ENCODE measurements around the gene TFEB. TPM values are rescaled to one million over a fixed set of nuclear protein-coding genes. Genes with fewer than 3 reads are reported as not detected.
"Not testable (repeated sequence)": the region's sequence is repeated elsewhere in the genome, so short reads cannot be mapped to it uniquely, and the experiment has no call there.

Gene TFEB
- total RNA-seq, 1 donor from 2014 or later, result 18.6 TPM

GRCh38 chr6:41767112-41767833 lies 31.9 kb upstream of the TFEB start:
- Histone ChIP-seq H3K9me3 (no peaks in the 10 kb centered on the region), H3K36me3 (peaks cover 18 to 23% of the 10 kb centered on the region in 2 donors), H3K27me3 (no peaks in the 10 kb centered on the region), H3K4me3 (no peak overlapping the region), H3K27ac (no peak overlapping the region), H3K4me1 (no peaks in the 10 kb centered on the region)
- TF ChIP-seq, protein P1, sequence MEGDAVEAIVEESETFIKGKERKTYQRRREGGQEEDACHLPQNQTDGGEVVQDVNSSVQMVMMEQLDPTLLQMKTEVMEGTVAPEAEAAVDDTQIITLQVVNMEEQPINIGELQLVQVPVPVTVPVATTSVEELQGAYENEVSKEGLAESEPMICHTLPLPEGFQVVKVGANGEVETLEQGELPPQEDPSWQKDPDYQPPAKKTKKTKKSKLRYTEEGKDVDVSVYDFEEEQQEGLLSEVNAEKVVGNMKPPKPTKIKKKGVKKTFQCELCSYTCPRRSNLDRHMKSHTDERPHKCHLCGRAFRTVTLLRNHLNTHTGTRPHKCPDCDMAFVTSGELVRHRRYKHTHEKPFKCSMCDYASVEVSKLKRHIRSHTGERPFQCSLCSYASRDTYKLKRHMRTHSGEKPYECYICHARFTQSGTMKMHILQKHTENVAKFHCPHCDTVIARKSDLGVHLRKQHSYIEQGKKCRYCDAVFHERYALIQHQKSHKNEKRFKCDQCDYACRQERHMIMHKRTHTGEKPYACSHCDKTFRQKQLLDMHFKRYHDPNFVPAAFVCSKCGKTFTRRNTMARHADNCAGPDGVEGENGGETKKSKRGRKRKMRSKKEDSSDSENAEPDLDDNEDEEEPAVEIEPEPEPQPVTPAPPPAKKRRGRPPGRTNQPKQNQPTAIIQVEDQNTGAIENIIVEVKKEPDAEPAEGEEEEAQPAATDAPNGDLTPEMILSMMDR (IDR thresholded peaks at IDR 0.05), result no peak
- no peak for DNase-seq (ENCODE audit: low spot score in 2 of 2)
- intact Hi-C loops (cut with DNase I), result no loop called here

- peaks cover 9 to 11% of the 10 kb centered on the region in 2 donors for H3K36me3 ChIP-seq
- H3K27ac ChIP-seq; intact Hi-C loops (cut with DNase I); H3K4me3 ChIP-seq; H3K9me3 ChIP-seq; H3K27me3 ChIP-seq; H3K4me1 ChIP-seq; DNase-seq (ENCODE audit: low spot score in 2 of 2): not testable (repeated sequence)
Measured at GRCh38 chr6:41766043-41766664, 30.7 kb upstream of the TFEB start.

DNA sequence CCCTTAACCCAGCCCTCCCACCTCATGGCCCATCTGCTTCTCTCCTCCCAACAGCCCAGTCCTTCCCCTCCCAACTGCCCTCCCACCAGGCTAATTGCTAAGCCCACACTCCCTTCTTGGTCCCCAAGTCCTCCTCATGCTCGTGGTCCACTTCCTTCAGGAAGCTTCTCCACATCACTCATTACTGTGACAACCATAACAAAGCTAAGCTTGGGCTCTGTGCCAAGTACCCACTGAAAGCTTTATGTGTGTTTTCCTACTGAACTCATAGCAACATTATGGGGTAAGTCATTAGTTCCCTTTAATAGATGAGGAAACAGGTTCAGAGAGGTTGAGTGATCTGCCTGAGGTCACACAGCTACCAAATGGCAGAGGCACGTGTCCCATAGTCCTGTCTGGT lies 28.1 kb upstream of the TFEB start:
- no peaks in the 10 kb centered on the region for H3K36me3 ChIP-seq
- H3K4me3 ChIP-seq, result no peak overlapping the region
- DNase-seq (ENCODE audit: low spot score in 2 of 2), result no peak
- no peaks in the 10 kb centered on the region for H3K4me1 ChIP-seq
- H3K27ac ChIP-seq, result no peak overlapping the region
- TF ChIP-seq, protein P1 (IDR thresholded peaks at IDR 0.05), result no peak
- intact Hi-C loops (cut with DNase I), result no loop called here
- no peaks in the 10 kb centered on the region for H3K9me3 ChIP-seq
- no peaks in the 10 kb centered on the region for H3K27me3 ChIP-seq

- Histone ChIP-seq H3K36me3 (no peaks in the 10 kb centered on the region), H3K27me3 (no peaks in the 10 kb centered on the region), H3K4me1 (no peaks in the 10 kb centered on the region), H3K9me3 (no peaks in the 10 kb centered on the region), H3K4me3 (no peak overlapping the region), H3K27ac (no peak overlapping the region)
- TF ChIP-seq, protein P1 (IDR thresholded peaks at IDR 0.05), result no peak
- intact Hi-C loops (cut with DNase I), result no loop called here
- no peak for DNase-seq (ENCODE audit: low spot score in 2 of 2)
Measured at GRCh38 chr6:41759905-41760579, 24.6 kb upstream of the TFEB start.

- intact Hi-C loops (cut with DNase I), result no loop called here
- H3K4me1 ChIP-seq, result no peaks in the 10 kb centered on the region
- H3K27me3 ChIP-seq, result no peaks in the 10 kb centered on the region
- H3K4me3 ChIP-seq, result no peak overlapping the region
- TF ChIP-seq, protein P1 (IDR thresholded peaks at IDR 0.05), result no peak
- H3K9me3 ChIP-seq, result no peaks in the 10 kb centered on the region
- no peak overlapping the region for H3K27ac ChIP-seq
- H3K36me3 ChIP-seq, result no peaks in the 10 kb centered on the region
- DNase-seq (ENCODE audit: low spot score in 2 of 2), result no peak
Measured at GRCh38 chr6:41759106-41759904, 23.9 kb upstream of the TFEB start.
